Measurements from ENCODE around the gene KISS1R.

KISS1R gene

DNA sequence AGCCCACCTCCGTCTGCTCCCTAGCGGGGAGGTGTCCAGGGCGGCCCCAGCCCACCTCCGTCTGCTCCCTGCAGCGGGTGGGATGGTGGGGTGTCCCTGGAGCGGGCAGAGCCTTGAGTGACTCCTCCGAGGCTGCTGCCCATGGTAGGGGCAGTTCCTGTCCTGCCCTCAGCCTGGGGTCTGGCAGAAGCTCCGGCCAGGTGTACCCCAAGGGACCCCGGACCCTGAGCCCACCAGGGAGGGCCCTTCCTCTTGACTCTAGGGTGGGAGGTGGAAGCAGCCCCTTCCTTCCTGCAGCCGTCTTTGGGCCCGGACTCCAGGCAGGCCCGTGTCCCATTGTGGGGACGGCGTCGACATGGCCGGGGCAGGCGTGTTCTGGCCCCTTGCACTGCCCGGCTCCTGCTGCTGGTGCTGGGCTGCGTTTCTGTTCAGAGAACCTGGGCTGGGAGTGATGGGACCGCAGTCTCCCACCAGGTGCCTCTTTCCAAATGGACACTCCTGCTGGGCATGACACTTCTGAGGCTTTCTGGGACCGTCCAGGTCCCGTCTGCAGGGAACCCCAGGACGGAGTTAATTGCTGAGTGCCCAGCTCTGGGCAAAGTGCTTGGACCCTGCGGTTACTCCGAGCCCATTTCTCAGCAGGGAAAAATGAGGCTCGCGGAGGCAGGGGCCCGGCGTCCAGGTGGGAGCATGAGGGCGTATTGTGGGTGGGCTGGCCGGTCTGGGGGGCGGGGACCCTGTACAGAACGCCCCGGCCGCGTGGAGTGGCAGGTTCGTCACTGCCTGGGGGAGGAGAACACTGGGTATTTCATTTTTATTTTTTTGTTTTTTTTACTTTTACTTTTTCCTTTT is 28.5 kb downstream of the KISS1R start:
- Mint-ChIP-seq H3K4me3 (no peak overlapping the region), H3K9me3 (no peaks in the 10 kb centered on the region), H3K4me1 (peaks cover 8% of the 10 kb centered on the region), H3K27ac (peak overlapping the region in 1 of 2 donors; percentile 63), H3K27me3 (peaks cover 9% of the 10 kb centered on the region)
- DNase-seq (no peak), ATAC-seq (no peak)

- no peaks in the 10 kb centered on the region for H3K4me1 Mint-ChIP-seq
- DNase-seq, result no peak
- H3K9me3 Mint-ChIP-seq, result no peaks in the 10 kb centered on the region
- no peaks in the 10 kb centered on the region for H3K27me3 Mint-ChIP-seq
- H3K27ac Mint-ChIP-seq, result no peak overlapping the region
- H3K4me3 Mint-ChIP-seq, result no peak overlapping the region
- ATAC-seq, result no peak
Measured at GRCh38 chr19:947090-947706, 30.1 kb downstream of the KISS1R start.

DNA sequence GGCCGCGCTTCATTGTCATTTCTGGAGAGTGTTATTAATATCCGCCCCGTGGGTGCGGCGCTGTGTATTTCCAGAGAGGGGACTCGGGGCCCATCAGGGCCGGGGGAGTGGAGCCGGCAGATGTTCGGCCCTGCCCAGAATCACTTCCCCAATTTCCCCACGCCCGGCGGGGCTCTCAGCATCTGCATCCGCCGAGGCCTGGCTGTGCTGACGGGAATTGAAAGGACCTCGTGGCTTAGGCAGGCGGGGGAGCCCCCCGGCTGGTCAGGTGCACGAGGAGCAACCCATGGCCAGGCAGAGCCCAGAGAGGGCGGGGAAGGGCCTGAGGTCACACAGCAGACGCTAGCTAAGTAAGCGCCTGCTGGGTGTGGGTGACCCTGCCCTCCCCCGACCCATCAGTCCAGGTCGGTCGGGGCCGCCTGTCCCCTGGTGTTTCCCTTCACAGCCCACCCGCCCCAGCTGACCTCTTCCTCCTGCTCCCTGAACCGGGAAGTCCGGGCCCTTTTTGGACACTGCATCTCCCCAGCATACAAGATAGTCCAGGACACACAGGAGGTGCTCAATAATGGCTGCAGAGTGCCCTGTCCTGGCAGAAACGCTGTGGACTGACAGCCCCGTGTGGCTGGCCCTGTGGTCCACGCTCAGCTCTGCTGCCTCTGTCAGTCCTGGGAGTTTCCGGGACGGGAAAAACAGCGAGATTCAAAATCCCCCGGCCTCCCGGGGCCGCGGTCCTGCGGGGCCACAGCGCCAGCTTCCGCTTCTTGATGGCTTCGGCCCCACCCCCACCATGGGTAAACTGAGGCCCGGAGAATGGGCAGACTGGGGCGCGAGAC is 30.8 kb downstream of the KISS1R start:
- H3K27me3 Mint-ChIP-seq, result no peaks in the 10 kb centered on the region
- ATAC-seq (no peak), DNase-seq (no peak)
- peaks cover 2% of the 10 kb centered on the region for H3K4me1 Mint-ChIP-seq
- no peak overlapping the region for H3K4me3 Mint-ChIP-seq
- H3K27ac Mint-ChIP-seq, result no peak overlapping the region
- H3K9me3 Mint-ChIP-seq, result no peaks in the 10 kb centered on the region

GRCh38 chr19:948842-949496 is 31.8 kb downstream of the KISS1R start:
- H3K27me3 Mint-ChIP-seq, result no peaks in the 10 kb centered on the region
- H3K4me3 Mint-ChIP-seq, result no peak overlapping the region
- no peak overlapping the region for H3K27ac Mint-ChIP-seq
- DNase-seq, result no peak
- ATAC-seq, result no peak
- no peaks in the 10 kb centered on the region for H3K9me3 Mint-ChIP-seq
- H3K4me1 Mint-ChIP-seq, result peaks cover 13% of the 10 kb centered on the region

GRCh38 chr19:950352-951066 is 33.4 kb downstream of the KISS1R start:
- Mint-ChIP-seq H3K27me3 (no peaks in the 10 kb centered on the region), H3K4me1 (peaks cover 20% of the 10 kb centered on the region), H3K27ac (no peak overlapping the region), H3K4me3 (no peak overlapping the region), H3K9me3 (no peaks in the 10 kb centered on the region)
- no peak for DNase-seq
- no peak for ATAC-seq

DNA sequence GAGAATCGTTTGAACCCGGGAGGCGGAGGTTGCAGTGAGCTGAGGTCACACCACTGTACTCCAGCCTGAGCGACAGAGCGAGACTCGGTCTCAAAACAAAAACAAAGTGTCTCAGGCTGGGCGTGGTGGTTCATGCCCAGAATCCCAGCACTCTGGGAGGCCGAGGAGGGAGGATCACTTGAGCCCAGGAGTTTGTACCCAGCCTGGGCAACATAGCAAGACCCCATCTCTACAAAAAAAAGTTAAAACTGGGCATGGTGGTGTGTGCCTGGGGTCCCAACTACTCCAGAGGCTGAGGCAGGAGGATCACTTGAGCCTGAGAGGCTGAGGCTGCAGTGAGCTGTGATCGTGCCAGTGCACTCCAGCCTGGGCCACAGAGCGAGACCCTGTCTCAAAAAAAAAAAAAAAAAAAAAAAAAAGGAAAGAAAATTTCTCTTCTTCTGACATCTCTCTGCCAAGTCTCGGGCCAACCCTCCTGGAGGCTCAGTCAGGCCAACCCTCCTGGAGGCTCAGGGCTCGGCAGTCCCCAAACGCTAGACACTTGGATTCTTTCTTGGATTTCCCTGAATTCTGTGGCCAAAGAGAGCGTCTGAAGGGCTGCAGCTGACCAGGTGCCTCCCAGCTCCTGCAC is 35.0 kb downstream of the KISS1R start:
- H3K9me3 Mint-ChIP-seq, result no peaks in the 10 kb centered on the region
- peaks cover 20% of the 10 kb centered on the region for H3K4me1 Mint-ChIP-seq
- no peaks in the 10 kb centered on the region for H3K27me3 Mint-ChIP-seq
- DNase-seq (no peak), ATAC-seq (no peak)
- H3K4me3 Mint-ChIP-seq, result no peak overlapping the region
- H3K27ac Mint-ChIP-seq, result no peak overlapping the region

DNA sequence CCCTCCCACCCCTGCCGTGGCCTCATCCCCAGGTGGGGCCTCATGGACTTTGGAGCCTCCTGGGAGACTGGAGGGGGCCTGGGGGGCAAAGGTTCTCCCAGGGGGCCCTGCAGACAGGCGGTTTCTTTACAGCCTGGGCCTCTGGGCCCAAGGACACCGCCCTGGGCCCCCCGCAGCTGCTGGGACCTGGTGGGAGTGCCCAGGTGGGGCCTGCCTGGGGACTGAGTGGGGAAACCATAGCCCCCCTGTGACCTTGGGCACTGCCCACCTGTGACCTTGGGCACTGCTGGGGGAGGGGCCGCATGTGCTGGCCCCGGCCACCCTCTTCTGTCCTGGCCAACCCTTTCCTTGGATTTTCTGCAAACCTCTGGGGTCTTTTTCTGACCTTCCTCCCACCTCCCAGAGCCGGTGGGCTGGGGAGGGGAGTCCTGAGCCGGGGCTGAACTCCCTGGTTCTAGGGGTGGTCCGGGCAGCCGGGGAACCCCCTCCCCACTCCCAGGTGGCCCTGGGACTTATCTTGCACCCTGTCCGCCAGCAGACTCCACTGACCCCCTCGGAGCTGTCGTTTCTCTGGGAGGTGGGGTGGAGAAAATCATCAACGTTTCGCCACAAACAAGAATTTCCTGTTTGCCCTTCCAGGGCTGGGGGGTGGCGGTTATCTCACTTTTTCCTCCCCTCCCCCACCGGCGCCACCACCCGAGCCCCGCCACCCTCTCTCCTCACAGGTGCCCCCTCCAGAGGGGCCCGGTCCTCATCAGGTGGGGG is 35.7 kb downstream of the KISS1R start:
- DNase-seq (no peak), ATAC-seq (peak; percentile 37)
- Mint-ChIP-seq H3K27ac (peak overlapping the region in 1 of 2 donors; percentile 40), H3K9me3 (no peaks in the 10 kb centered on the region), H3K4me1 (peaks cover 20% of the 10 kb centered on the region), H3K4me3 (no peak overlapping the region), H3K27me3 (no peaks in the 10 kb centered on the region)

- ATAC-seq (no peak), DNase-seq (no peak)
- H3K4me3 Mint-ChIP-seq, result no peak overlapping the region
- H3K27ac Mint-ChIP-seq, result no peak overlapping the region
- no peaks in the 10 kb centered on the region for H3K27me3 Mint-ChIP-seq
- H3K4me1 Mint-ChIP-seq, result peaks cover 21% of the 10 kb centered on the region
- H3K9me3 Mint-ChIP-seq, result no peaks in the 10 kb centered on the region
Measured at GRCh38 chr19:953445-954271, 36.5 kb downstream of the KISS1R start.

- ATAC-seq (no peak), DNase-seq (no peak)
- Mint-ChIP-seq H3K4me1 (peaks cover 25% of the 10 kb centered on the region), H3K27ac (no peak overlapping the region), H3K9me3 (no peaks in the 10 kb centered on the region), H3K4me3 (no peak overlapping the region), H3K27me3 (no peaks in the 10 kb centered on the region)
Measured at GRCh38 chr19:954272-954671, 37.1 kb downstream of the KISS1R start.

- Mint-ChIP-seq H3K4me1 (peaks cover 25% of the 10 kb centered on the region), H3K27me3 (no peaks in the 10 kb centered on the region), H3K27ac (no peak overlapping the region), H3K4me3 (no peak overlapping the region), H3K9me3 (no peaks in the 10 kb centered on the region)
- no peak for ATAC-seq
- no peak for DNase-seq
Measured at GRCh38 chr19:954672-955494, 37.8 kb downstream of the KISS1R start.

GRCh38 chr19:955803-956765 is 39.0 kb downstream of the KISS1R start:
- no peaks in the 10 kb centered on the region for H3K9me3 Mint-ChIP-seq
- H3K27me3 Mint-ChIP-seq, result no peaks in the 10 kb centered on the region
- DNase-seq, result no peak
- H3K4me3 Mint-ChIP-seq, result no peak overlapping the region
- H3K27ac Mint-ChIP-seq, result no peak overlapping the region
- ATAC-seq, result no peak
- peaks cover 25% of the 10 kb centered on the region for H3K4me1 Mint-ChIP-seq

Data from stimulated activated naive CD8-positive, alpha-beta T cell treated with anti-CD3 and anti-CD28 coated beads, Interleukin-15, amount 100 ng/mL, for 72 hours (primary cell).